Stimulated activated CD8-positive, alpha-beta memory T cell treated with anti-CD3 and anti-CD28 coated beads, Interleukin-7, amount 100 ng/mL, for 48 hours (primary cell): ENCODE measurements around the gene MAGEE2.
"Not testable (repeated sequence)": the region's sequence is repeated elsewhere in the genome, so short reads cannot be mapped to it uniquely, and the experiment has no call there.

Experiments used
- DNase-seq, 2 donors: peaks; one replicate each; pipeline ENCODE4 v3.0.0-alpha.2; 2020; ENCODE audit warnings: low read depth in 1 of 2; ENCODE audit errors: extremely low read depth in 1 of 2

Gene MAGEE2, protein sequence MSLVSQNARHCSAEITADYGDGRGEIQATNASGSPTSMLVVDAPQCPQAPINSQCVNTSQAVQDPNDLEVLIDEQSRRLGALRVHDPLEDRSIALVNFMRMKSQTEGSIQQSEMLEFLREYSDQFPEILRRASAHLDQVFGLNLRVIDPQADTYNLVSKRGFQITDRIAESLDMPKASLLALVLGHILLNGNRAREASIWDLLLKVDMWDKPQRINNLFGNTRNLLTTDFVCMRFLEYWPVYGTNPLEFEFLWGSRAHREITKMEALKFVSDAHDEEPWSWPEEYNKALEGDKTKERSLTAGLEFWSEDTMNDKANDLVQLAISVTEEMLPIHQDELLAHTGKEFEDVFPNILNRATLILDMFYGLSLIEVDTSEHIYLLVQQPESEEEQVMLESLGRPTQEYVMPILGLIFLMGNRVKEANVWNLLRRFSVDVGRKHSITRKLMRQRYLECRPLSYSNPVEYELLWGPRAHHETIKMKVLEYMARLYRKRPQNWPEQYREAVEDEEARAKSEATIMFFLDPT

DNA sequence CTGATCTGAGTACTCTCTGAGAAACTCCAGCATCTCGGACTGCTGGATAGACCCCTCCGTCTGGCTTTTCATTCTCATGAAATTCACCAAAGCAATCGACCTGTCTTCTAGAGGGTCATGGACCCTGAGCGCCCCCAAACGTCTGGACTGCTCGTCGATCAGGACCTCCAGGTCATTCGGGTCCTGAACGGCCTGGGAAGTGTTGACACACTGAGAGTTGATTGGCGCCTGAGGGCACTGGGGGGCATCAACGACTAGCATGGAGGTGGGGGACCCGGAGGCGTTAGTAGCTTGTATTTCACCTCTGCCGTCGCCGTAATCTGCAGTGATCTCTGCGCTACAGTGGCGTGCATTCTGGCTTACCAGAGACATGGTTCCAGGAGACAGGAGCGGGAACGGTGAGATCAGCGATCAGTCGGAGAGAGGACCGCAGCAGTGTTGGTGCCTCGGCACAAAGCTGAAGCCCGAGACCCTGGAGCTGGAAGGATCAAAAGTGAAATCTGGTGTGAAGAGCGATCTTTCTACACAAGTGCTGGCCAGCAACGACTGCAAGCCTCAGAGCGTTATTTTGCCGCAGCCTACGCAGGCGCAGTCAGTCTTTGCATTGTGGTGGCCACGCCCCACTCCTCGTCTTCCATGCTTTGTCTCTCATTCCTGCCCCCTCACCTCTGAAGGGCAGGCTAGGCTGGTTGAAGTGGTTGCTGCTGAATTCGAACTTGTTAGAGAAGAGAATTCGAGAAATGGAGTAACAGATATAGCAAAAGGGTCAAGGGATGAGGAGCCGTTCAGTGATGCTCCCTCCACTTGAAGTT lies at the start of gene MAGEE2:
MAGEE2 (minus strand) TSS at position 575 of the 812 bp plus-strand sequence; CDS start at position 372, 203 bp downstream.
- no peak for DNase-seq

DNA sequence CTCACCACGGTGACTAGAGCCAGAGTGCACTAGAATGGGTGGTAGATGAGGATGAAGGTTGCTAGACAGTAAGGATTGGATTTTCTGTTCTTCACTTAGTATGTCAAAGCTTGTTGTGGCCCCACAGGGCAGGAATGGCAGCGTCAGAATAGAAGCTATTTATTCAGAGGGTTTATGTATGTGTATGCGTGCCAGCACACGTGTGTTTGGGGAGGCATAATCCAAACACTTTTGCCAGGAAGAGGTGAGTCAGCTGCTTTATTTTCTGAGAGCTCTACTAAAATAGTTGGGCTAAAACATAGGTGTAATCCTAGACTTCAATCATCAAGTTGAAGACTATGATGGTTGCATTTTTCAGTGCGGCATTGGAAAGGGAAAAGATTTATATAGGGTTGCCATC lies 1.2 kb upstream of the MAGEE2 start:
- DNase-seq, result no peak

DNA sequence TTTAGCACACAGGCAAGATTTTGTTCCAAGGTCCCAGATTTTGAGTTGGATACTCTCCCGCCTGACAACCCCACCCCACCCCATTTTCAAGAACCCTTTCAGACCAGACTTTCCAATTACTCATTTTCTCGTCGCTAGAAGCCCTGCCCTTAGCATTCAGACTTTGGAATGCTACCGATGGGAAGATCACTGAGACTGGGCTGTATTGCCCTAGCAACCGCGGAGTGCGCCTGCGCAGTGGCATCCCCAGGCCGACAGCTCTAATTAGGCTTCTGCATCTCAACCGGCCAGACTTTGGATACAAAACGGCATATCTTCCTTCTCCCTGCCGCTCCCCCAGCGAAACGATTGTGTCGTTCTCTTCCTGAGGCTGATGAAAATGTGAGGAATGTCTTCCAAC lies 3.4 kb downstream of the MAGEE2 start:
- DNase-seq, result no peak

DNA sequence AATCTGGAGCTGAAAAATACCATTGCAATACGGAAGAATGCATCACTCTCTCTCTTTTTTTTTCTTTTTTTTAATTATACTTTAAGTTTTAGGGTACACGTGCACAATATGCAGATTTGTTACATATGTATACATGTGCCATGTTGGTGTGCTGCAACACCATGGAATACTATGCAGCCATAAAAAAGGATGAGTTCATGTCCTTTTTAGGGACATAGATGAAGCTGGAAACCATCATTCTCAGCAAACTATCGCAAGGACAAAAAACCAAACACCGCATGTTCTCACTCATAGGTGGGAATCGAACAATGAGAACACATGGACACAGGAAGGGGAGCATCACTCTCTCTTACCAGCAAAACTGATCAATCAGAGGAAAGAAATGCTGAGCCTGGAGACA lies 17.0 kb downstream of the MAGEE2 start:
- not testable (repeated sequence) for DNase-seq

DNA sequence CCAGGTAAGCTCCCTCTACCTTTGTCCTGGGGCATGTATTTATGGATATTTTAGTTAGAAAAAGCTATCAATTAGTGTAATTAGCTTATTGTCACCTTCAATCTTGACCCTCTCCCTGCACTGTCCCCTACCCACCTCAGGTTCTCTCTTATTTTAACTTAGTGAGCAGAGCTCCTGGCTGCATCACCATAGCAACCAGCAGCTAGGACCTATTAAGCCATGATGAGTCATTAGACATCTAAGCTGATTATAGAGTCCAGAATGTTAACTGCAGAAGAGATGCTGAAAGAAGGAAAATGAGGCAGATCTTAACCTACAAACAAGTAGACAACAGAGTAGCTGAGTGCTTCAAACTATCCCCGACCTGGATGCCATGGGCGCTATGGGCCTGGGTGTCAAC lies 36.6 kb downstream of the MAGEE2 start:
- no peak for DNase-seq

DNA sequence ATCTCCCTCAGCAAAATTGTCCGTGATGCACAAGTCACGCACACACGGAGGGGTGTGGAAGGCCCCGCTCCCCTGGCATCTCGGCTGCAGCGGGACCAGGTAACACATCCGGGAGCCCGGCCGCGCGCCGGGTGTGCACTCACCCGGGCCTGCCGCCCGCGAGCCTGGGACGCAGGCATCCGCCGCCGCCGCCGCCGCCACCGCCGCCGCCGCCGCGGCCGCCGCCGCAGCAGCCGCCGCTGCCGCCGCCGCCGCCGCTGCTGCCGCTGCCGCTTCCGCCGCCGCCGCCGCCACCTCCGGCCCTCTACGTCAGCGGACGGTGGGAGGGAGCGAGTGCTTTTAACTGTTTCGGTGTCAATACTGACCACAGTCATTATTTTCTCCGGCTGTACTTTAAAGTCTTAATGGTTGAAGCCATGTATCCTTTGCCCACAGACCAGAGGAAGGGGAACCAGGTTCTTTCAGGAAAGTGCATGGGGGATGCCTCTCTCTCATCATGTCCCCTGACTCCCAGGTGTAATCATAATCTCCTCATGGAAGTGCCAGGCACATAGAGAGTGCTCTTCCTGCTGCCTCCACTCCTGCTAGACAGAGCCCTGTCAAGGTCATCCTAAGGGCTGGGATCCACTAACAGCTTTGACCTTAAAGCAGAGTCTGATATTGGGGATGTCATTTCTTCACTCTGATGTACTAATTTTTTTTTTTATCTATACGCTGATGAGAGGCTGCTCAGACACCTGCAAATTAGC lies 38.0 kb downstream of the MAGEE2 start:
- peak; percentile 0 to 25 for DNase-seq
